ENCODE results near the gene PDZRN3.

DNA sequence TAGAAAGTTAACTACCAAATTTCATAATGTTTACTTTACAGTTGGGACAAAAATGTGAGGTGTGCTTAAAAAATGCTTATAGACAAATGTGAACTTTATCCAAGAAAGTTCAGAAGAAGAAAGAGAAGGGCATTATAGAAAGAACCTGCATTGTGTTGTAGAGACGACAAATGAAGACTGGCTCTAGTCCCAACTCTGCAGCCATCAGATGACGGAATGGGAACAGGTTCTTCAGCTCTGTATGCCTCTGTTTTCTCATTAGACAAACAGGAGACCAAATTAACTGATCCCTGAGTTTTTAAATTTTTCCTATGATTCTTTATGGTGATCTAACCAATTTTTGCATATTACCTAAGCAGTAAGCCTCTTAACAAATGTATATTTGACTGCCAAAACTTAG lies 49.2 kb downstream of the PDZRN3 start:
- TF ChIP-seq, protein P1, sequence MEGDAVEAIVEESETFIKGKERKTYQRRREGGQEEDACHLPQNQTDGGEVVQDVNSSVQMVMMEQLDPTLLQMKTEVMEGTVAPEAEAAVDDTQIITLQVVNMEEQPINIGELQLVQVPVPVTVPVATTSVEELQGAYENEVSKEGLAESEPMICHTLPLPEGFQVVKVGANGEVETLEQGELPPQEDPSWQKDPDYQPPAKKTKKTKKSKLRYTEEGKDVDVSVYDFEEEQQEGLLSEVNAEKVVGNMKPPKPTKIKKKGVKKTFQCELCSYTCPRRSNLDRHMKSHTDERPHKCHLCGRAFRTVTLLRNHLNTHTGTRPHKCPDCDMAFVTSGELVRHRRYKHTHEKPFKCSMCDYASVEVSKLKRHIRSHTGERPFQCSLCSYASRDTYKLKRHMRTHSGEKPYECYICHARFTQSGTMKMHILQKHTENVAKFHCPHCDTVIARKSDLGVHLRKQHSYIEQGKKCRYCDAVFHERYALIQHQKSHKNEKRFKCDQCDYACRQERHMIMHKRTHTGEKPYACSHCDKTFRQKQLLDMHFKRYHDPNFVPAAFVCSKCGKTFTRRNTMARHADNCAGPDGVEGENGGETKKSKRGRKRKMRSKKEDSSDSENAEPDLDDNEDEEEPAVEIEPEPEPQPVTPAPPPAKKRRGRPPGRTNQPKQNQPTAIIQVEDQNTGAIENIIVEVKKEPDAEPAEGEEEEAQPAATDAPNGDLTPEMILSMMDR (conservative IDR thresholded peaks at IDR 0.05 in 1 of 2, IDR thresholded peaks at IDR 0.05 in 1 of 2; ENCODE audit: extremely low read depth in 1 of 2, insufficient read depth in 1 of 2, low read depth in 1 of 2, low read length in 2 of 2): no peak
- TF ChIP-seq EZH2 (IDR thresholded peaks at IDR 0.05; ENCODE audit: borderline replicate concordance, low read length): no peak

Data from mammary epithelial cell (primary cell).